Stimulated activated CD8-positive, alpha-beta memory T cell treated with anti-CD3 and anti-CD28 coated beads, Interleukin-7, amount 100 ng/mL, for 1 hour (primary cell): ENCODE results near the gene VCL.
"Not testable (repeated sequence)": the region's sequence is repeated elsewhere in the genome, so short reads cannot be mapped to it uniquely, and the experiment has no call there.

Source experiments
- DNase-seq, 2 donors: peaks; one replicate each; pipeline ENCODE4 v3.0.0-alpha.2; 2020; ENCODE audit warnings: low read depth in 2 of 2

Gene VCL

GRCh38 chr10:74104996-74105395, 107.1 kb downstream of the VCL start:
- DNase-seq, result no peak

GRCh38 chr10:74107391-74107790, 109.5 kb downstream of the VCL start:
- DNase-seq, result no peak

- DNase-seq, result no peak
These were observed 111.5 kb downstream of the VCL start for GRCh38 chr10:74109452-74109851.

- DNase-seq, result no peak
These were observed 112.2 kb downstream of the VCL start for GRCh38 chr10:74110120-74110519.

- DNase-seq, result no peak
These were observed 113.9 kb downstream of the VCL start for GRCh38 chr10:74111799-74112198.

GRCh38 chr10:74113546-74113945, 115.6 kb downstream of the VCL start:
- DNase-seq, result no peak

GRCh38 chr10:74114041-74114448, 116.1 kb downstream of the VCL start:
- DNase-seq, result no peak

- DNase-seq, result no peak
These were observed 119.8 kb downstream of the VCL start for GRCh38 chr10:74117738-74118137.

- DNase-seq, result no peak
These were observed 120.9 kb downstream of the VCL start for GRCh38 chr10:74118804-74119203.

- no peak for DNase-seq
These were observed 123.0 kb downstream of the VCL start for GRCh38 chr10:74120911-74121310.

GRCh38 chr10:74121368-74121767, 123.5 kb downstream of the VCL start:
- no peak for DNase-seq

- DNase-seq, result no peak
These were observed 124.1 kb downstream of the VCL start for GRCh38 chr10:74122060-74122459.

- DNase-seq, result no peak
These were observed 125.2 kb downstream of the VCL start for GRCh38 chr10:74123081-74123480.

- no peak for DNase-seq
These were observed 136.3 kb downstream of the VCL start for GRCh38 chr10:74133923-74134820.

- DNase-seq, result no peak
These were observed 137.5 kb downstream of the VCL start for GRCh38 chr10:74135452-74135851.

GRCh38 chr10:74137992-74138391, 140.1 kb downstream of the VCL start:
- no peak for DNase-seq

- DNase-seq, result not testable (repeated sequence)
These were observed 140.7 kb downstream of the VCL start for GRCh38 chr10:74138596-74138995.

GRCh38 chr10:74139981-74140380, 142.1 kb downstream of the VCL start:
- DNase-seq, result no peak

- no peak for DNase-seq
These were observed 142.6 kb downstream of the VCL start for GRCh38 chr10:74140553-74140952.

- no peak for DNase-seq
These were observed 147.2 kb downstream of the VCL start for GRCh38 chr10:74145133-74145532.

- not testable (repeated sequence) for DNase-seq
These were observed 149.1 kb downstream of the VCL start for GRCh38 chr10:74146980-74147379.

GRCh38 chr10:74150204-74150989, 152.5 kb downstream of the VCL start, which contains the start of gene AP3M1:
TSS of gene AP3M1 (minus strand) at chr10:74150828. CDS start at chr10:74138379, 12,449 bp downstream.
- DNase-seq, result peak; percentile 49 to 58
